ENCODE data around the gene TMEM253.
A peak's percentile ranks its signal among the peaks of the same experiment; 100 is the strongest.

The TMEM253 gene

DNA sequence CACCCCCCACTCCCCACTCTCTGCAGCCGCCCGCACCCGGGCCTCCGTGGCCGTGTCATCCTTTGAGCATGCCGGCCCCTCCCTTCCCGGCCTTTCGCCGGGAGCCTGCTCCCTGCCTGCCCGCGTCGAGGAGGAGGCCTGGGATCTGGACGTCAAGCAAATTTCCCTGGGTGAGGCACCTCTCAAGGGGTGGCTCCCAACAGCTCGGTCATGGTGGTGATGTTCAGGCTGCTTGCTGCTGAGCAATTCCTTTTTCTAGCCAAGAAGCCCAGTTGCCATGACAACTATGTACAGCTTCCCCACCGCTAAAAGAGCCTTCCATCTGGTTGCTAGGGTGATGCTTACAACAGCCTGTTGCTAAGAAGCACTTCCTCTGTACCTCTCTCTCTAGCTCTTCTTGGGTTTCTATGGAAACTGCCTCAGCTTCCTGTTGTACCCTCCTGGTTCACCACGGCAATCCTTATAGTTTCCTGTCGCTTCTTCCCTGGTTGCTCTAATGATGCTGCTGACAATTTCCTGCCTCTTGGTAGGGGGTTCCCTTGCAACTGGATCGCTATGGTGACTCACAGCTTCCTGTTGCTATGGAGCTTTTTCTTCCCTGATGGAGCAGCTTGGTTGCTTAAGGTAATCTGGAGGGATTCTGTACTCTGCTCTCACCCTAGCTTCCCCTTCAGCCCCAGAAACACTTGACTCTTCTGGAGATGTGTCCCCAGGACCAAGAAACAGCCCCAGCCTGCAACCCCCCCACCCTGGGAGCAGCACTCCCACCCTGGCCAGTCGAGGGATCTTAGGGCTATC lies 13.4 kb upstream of the TMEM253 start:
- H3K4me1 ChIP-seq (ENCODE audit: control insufficient read depth, insufficient read depth, low read length): no peaks in the 10 kb centered on the region
- no peak for TF ChIP-seq ZNF791 (tag by site-specific recombination; IDR thresholded peaks at IDR 0.05)
- no peak for TF ChIP-seq ZNF670 (tag by site-specific recombination; IDR thresholded peaks at IDR 0.05; ENCODE audit: low read depth)
- TF ChIP-seq ZBTB17 (tag by site-specific recombination; IDR thresholded peaks at IDR 0.05): 0 out of 2 replicates have a peak, but pooled peaks have one; percentile 49
- peak; percentile 68 for TF ChIP-seq ZNF341 (tag by site-specific recombination; IDR thresholded peaks at IDR 0.05; ENCODE audit: low read depth)
- TF ChIP-seq ZNF394 (tag by site-specific recombination; IDR thresholded peaks at IDR 0.05; ENCODE audit: borderline replicate concordance): 0 out of 2 replicates have a peak, but pooled peaks have one; percentile 17
- no peak for TF ChIP-seq ZFP41 (tag by site-specific recombination; IDR thresholded peaks at IDR 0.05; ENCODE audit: borderline replicate concordance)
- peak; percentile 77 for TF ChIP-seq GLIS1 (tag by site-specific recombination; IDR thresholded peaks at IDR 0.05)
- TF ChIP-seq REPIN1 (tag by site-specific recombination; IDR thresholded peaks at IDR 0.05; ENCODE audit: low read depth): no peak
- TF ChIP-seq ZIC2 (tag by site-specific recombination; IDR thresholded peaks at IDR 0.05): 0 out of 2 replicates have a peak, but pooled peaks have one; percentile 12
- TF ChIP-seq ZNF629 (tag by site-specific recombination; IDR thresholded peaks at IDR 0.05): 0 out of 2 replicates have a peak, but pooled peaks have one; percentile 24
- peak; percentile 92 for TF ChIP-seq SCRT2 (tag by site-specific recombination; IDR thresholded peaks at IDR 0.05)
- TF ChIP-seq, protein P1, sequence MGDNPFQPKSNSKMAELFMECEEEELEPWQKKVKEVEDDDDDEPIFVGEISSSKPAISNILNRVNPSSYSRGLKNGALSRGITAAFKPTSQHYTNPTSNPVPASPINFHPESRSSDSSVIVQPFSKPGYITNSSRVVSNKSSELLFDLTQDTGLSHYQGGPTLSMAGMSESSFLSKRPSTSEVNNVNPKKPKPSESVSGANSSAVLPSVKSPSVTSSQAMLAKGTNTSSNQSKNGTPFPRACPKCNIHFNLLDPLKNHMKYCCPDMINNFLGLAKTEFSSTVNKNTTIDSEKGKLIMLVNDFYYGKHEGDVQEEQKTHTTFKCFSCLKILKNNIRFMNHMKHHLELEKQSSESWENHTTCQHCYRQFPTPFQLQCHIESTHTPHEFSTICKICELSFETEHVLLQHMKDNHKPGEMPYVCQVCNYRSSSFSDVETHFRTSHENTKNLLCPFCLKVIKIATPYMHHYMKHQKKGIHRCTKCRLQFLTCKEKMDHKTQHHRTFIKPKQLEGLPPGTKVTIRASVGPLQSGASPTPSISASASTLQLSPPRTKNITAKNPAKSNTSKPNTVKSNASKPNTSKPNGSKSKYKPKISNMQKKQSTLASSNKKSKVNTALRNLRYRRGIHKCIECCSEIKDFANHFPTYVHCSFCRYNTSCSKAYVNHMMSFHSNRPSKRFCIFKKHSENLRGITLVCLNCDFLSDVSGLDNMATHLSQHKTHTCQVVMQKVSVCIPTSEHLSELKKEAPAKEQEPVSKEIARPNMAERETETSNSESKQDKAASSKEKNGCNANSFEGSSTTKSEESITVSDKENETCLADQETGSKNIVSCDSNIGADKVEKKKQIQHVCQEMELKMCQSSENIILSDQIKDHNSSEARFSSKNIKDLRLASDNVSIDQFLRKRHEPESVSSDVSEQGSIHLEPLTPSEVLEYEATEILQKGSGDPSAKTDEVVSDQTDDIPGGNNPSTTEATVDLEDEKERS (tag by site-specific recombination; IDR thresholded peaks at IDR 0.05): no peak
- TF ChIP-seq, protein P2, sequence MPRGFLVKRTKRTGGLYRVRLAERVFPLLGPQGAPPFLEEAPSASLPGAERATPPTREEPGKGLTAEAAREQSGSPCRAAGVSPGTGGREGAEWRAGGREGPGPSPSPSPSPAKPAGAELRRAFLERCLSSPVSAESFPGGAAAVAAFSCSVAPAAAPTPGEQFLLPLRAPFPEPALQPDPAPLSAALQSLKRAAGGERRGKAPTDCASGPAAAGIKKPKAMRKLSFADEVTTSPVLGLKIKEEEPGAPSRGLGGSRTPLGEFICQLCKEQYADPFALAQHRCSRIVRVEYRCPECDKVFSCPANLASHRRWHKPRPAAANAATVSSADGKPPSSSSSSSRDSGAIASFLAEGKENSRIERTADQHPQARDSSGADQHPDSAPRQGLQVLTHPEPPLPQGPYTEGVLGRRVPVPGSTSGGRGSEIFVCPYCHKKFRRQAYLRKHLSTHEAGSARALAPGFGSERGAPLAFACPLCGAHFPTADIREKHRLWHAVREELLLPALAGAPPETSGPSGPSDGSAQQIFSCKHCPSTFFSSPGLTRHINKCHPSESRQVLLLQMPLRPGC (tag by site-specific recombination; IDR thresholded peaks at IDR 0.05): no peak
- TF ChIP-seq, protein P3, sequence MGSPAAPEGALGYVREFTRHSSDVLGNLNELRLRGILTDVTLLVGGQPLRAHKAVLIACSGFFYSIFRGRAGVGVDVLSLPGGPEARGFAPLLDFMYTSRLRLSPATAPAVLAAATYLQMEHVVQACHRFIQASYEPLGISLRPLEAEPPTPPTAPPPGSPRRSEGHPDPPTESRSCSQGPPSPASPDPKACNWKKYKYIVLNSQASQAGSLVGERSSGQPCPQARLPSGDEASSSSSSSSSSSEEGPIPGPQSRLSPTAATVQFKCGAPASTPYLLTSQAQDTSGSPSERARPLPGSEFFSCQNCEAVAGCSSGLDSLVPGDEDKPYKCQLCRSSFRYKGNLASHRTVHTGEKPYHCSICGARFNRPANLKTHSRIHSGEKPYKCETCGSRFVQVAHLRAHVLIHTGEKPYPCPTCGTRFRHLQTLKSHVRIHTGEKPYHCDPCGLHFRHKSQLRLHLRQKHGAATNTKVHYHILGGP (tag by site-specific recombination; IDR thresholded peaks at IDR 0.05): no peak
- TF ChIP-seq, protein P4, sequence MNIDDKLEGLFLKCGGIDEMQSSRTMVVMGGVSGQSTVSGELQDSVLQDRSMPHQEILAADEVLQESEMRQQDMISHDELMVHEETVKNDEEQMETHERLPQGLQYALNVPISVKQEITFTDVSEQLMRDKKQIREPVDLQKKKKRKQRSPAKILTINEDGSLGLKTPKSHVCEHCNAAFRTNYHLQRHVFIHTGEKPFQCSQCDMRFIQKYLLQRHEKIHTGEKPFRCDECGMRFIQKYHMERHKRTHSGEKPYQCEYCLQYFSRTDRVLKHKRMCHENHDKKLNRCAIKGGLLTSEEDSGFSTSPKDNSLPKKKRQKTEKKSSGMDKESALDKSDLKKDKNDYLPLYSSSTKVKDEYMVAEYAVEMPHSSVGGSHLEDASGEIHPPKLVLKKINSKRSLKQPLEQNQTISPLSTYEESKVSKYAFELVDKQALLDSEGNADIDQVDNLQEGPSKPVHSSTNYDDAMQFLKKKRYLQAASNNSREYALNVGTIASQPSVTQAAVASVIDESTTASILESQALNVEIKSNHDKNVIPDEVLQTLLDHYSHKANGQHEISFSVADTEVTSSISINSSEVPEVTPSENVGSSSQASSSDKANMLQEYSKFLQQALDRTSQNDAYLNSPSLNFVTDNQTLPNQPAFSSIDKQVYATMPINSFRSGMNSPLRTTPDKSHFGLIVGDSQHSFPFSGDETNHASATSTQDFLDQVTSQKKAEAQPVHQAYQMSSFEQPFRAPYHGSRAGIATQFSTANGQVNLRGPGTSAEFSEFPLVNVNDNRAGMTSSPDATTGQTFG (tag by site-specific recombination; IDR thresholded peaks at IDR 0.05; ENCODE audit: borderline replicate concordance): no peak
- TF ChIP-seq MYNN (tag by site-specific recombination; IDR thresholded peaks at IDR 0.05; ENCODE audit: borderline replicate concordance): peak; percentile 95
- peaks cover 11 to 82% of the 10 kb centered on the region in 2 experiments; a peak in 2 of 3 replicates for H3K36me3 ChIP-seq (ENCODE audit: control insufficient read depth in 2 of 2, insufficient read depth in 1 of 2, low read length in 2 of 2)
- ChIA-PET POLR2A (interaction anchor here (0.6 to 9.9 kb wide), 6 partner anchors 11 to 73 kb away, joined by 3 to 71 read pairs (median 4); partner anchors contain the start of genes ARHGEF40 and ZNF219), CTCF (interaction anchor here (1.1 to 4.0 kb wide), 6 partner anchors 10 to 391 kb away, joined by 4 to 42 read pairs (median 11); partner anchors contain the start of gene ARHGEF40)
- no peaks in the 10 kb centered on the region for H3K9me3 ChIP-seq (ENCODE audit: control insufficient read depth, insufficient read depth, low read depth, low read length)
- no peak overlapping the region for H3K4me3 ChIP-seq (ENCODE audit: low read depth, low read length)
- H3K27ac ChIP-seq (ENCODE audit: extremely low read depth, low read depth, low read length): no peak overlapping the region

All from HEK293 (cell line).